ENCODE data around the gene UBP1.
"Not testable (repeated sequence)": the region's sequence is repeated elsewhere in the genome, so short reads cannot be mapped to it uniquely, and the experiment has no call there.

DNA sequence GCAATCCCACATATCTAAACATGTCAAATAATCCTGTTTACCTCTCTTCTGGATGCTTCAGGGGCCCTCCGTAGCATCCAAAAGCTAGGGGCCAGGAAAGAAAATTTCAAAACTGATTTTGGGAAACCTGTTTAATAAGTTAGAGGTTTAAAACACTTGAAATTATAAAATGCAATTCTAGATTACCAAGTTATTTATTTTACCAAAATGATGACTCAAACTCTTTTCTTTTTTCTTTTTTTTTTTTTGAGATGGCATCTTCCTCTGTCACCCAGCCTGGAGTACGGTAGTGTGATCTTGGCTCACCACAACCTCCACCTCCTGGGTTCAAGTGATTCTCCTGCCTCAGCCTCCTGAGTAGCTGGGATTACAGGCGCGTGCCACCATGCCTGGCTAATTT, 19.4 kb upstream of the UBP1 start:
- not testable (repeated sequence) for TF ChIP-seq EZH2 (IDR thresholded peaks at IDR 0.05; ENCODE audit: borderline replicate concordance)
- TF ChIP-seq, protein P1, sequence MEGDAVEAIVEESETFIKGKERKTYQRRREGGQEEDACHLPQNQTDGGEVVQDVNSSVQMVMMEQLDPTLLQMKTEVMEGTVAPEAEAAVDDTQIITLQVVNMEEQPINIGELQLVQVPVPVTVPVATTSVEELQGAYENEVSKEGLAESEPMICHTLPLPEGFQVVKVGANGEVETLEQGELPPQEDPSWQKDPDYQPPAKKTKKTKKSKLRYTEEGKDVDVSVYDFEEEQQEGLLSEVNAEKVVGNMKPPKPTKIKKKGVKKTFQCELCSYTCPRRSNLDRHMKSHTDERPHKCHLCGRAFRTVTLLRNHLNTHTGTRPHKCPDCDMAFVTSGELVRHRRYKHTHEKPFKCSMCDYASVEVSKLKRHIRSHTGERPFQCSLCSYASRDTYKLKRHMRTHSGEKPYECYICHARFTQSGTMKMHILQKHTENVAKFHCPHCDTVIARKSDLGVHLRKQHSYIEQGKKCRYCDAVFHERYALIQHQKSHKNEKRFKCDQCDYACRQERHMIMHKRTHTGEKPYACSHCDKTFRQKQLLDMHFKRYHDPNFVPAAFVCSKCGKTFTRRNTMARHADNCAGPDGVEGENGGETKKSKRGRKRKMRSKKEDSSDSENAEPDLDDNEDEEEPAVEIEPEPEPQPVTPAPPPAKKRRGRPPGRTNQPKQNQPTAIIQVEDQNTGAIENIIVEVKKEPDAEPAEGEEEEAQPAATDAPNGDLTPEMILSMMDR (IDR thresholded peaks at IDR 0.05; ENCODE audit: poor library complexity), result not testable (repeated sequence)

Measured in hepatocyte (in vitro differentiated cells).